IMR-90 (cell line): ENCODE results near the gene TARBP2. TPM values are rescaled to one million over a fixed set of nuclear protein-coding genes. Genes with fewer than 3 reads are reported as not detected.

Experiments
- ATAC-seq: fragments of 200-7000 bp; cut with Tn5 transposase; 2 replicates; pipeline ENCODE4 v1.9.1; 2020; ENCODE audit warnings: low read depth, mild to moderate bottlenecking, moderate library complexity
- BruUV-seq: library from RNA; stranded (reverse); fragments of 400-500 nt; replicated peaks from 2 replicates; lab custom pipeline; 2021; lab: Mats Ljungman, UMichigan
- CTCF ChIA-PET: fragments of 300-600 bp; formaldehyde crosslinking; extraction: SDS; loops from one replicate; lab custom pipeline; 2021; ENCODE audit warnings: antibody characterized with exemption; lab: Yijun Ruan, JAX
- POLR2A ChIA-PET: fragments of 300-600 bp; sonication (Branson Sonifier 250); formaldehyde crosslinking; loops from one replicate; lab custom pipeline; 2022; ENCODE audit warnings: antibody characterized with exemption; ENCODE audit not compliant: unreplicated experiment; lab: Charles Lee
- DNase-seq: peaks from one replicate; pipeline ENCODE4 v3.0.0; 2013
- H2AFZ ChIP-seq: replicated peaks from 2 replicates; pipeline ENCODE3; 2013; ENCODE audit warnings: low read length, mild to moderate bottlenecking; ENCODE audit not compliant: poor library complexity
- H2AK5ac ChIP-seq: 2 replicates; pipeline ENCODE4 v1.6.1; 2013; ENCODE audit warnings: low read depth, low read length, inconsistent platforms
- H2AK9ac ChIP-seq: replicated peaks from 2 replicates; pipeline ENCODE3; 2013; ENCODE audit warnings: mild to moderate bottlenecking, low read depth, low read length, moderate library complexity; ENCODE audit not compliant: poor library complexity
- H2BK120ac ChIP-seq: 2 replicates; pipeline ENCODE4 v1.6.1; 2013; ENCODE audit warnings: low read depth, low read length, inconsistent platforms
- H2BK15ac ChIP-seq: 3 replicates; pipeline ENCODE4 v1.6.1; 2013; ENCODE audit warnings: low read depth, low read length, inconsistent platforms
- H2BK20ac ChIP-seq: 2 replicates; pipeline ENCODE4 v1.6.1; 2013; ENCODE audit warnings: low read depth, mild to moderate bottlenecking, inconsistent platforms, low read length, moderate library complexity
- H2BK5ac ChIP-seq: 2 replicates; pipeline ENCODE4 v1.6.1; 2013; ENCODE audit warnings: mild to moderate bottlenecking, low read depth, low read length, inconsistent platforms; ENCODE audit not compliant: poor library complexity, severe bottlenecking
- H3K14ac ChIP-seq: replicated peaks from 2 replicates; pipeline ENCODE4 v1.6.1; 2013; ENCODE audit warnings: low read depth, low read length, inconsistent platforms
- H3K18ac ChIP-seq: 2 replicates; pipeline ENCODE4 v1.6.1; 2013; ENCODE audit warnings: low read depth, low read length, control low read depth
- H3K23ac ChIP-seq: 2 replicates; pipeline ENCODE4 v1.6.1; 2013; ENCODE audit warnings: low read depth, low read length, inconsistent platforms
- H3K27ac ChIP-seq: 2 replicates; pipeline ENCODE4 v1.5.1; 2013; ENCODE audit warnings: mild to moderate bottlenecking, control low read depth, low read length; ENCODE audit not compliant: insufficient read depth
- H3K27me3 ChIP-seq: 2 replicates; pipeline ENCODE4 v1.6.1; 2013; ENCODE audit warnings: low read length; ENCODE audit not compliant: control insufficient read depth, insufficient read depth
- H3K36me3 ChIP-seq: 2 replicates; pipeline ENCODE4 v1.6.1; 2013; ENCODE audit warnings: low read length, mixed read lengths; ENCODE audit not compliant: control insufficient read depth, insufficient read depth
- H3K4ac ChIP-seq: 2 replicates; pipeline ENCODE4 v1.6.1; 2013; ENCODE audit warnings: low read depth, low read length, inconsistent platforms
- H3K4me1 ChIP-seq: 2 replicates; pipeline ENCODE4 v1.6.1; 2013; ENCODE audit warnings: low read length, mixed read lengths; ENCODE audit not compliant: control insufficient read depth, insufficient read depth
- H3K4me2 ChIP-seq: 2 replicates; pipeline ENCODE4 v1.6.1; 2013; ENCODE audit warnings: low read depth, mild to moderate bottlenecking, control low read depth, low read length, moderate library complexity
- H3K4me3 ChIP-seq: 2 replicates; pipeline ENCODE4 v1.5.1; 2013; ENCODE audit warnings: low read depth, mild to moderate bottlenecking, control low read depth, low read length, moderate library complexity; ENCODE audit not compliant: insufficient read depth
- H3K56ac ChIP-seq: 2 replicates; pipeline ENCODE4 v1.6.1; 2013; ENCODE audit warnings: low read length, inconsistent platforms; ENCODE audit not compliant: insufficient read depth; ENCODE audit errors: extremely low read depth
- H3K79me1 ChIP-seq, 2 experiments: 2 replicates each; pipeline ENCODE4 v1.6.1; 2013; ENCODE audit warnings: low read length in 2 of 2, inconsistent platforms in 1 of 2, low read depth in 1 of 2
- H3K9ac ChIP-seq: 2 replicates; pipeline ENCODE4 v1.6.1; 2013; ENCODE audit warnings: low read depth, low read length, control low read depth
- H3K9me1 ChIP-seq: 2 replicates; pipeline ENCODE4 v1.6.1; 2013; ENCODE audit warnings: low read length, inconsistent platforms; ENCODE audit not compliant: insufficient read depth
- H3K9me3 ChIP-seq: 2 replicates; pipeline ENCODE4 v1.6.1; 2013; ENCODE audit warnings: low read length; ENCODE audit not compliant: control insufficient read depth, insufficient read depth
- H4K20me1 ChIP-seq: 2 replicates; pipeline ENCODE4 v1.6.1; 2013; ENCODE audit warnings: low read length, inconsistent platforms; ENCODE audit not compliant: insufficient read depth
- H4K5ac ChIP-seq: 2 replicates; pipeline ENCODE4 v1.6.1; 2013; ENCODE audit warnings: mild to moderate bottlenecking, low read depth, low read length, control low read depth
- H4K8ac ChIP-seq, 2 experiments: 2 replicates each; pipeline ENCODE4 v1.6.1; 2013; ENCODE audit warnings: low read depth in 2 of 2, low read length in 2 of 2, control low read depth in 1 of 2, inconsistent platforms in 1 of 2
- H4K91ac ChIP-seq: 2 replicates; pipeline ENCODE4 v1.6.1; 2013; ENCODE audit warnings: low read depth, low read length, inconsistent platforms; ENCODE audit not compliant: insufficient read depth
- BHLHE40 ChIP-seq: fragments of 150-350 bp; IDR thresholded peaks from 2 replicates; pipeline ENCODE4 v1.6.1; 2016; ENCODE audit warnings: mild to moderate bottlenecking, low read depth, low read length
- CTCF ChIP-seq: conservative IDR thresholded peaks from 2 replicates; pipeline ENCODE4 v1.5.1; 2012; ENCODE audit warnings: mild to moderate bottlenecking, low read depth, low read length, improper control_type of control experiment
- ELK1 ChIP-seq: fragments of 150-350 bp; IDR thresholded peaks from 2 replicates; pipeline ENCODE4 v1.6.1; 2016; ENCODE audit warnings: low read depth, mild to moderate bottlenecking, low read length, moderate library complexity, borderline replicate concordance
- NFE2L2 ChIP-seq: fragments of 150-350 bp; IDR thresholded peaks from 2 replicates; pipeline ENCODE4 v1.6.1; 2016; ENCODE audit warnings: low read depth, mild to moderate bottlenecking, low read length
- USF2 ChIP-seq: fragments of 150-350 bp; IDR thresholded peaks from 2 replicates; pipeline ENCODE4 v1.6.1; 2017; ENCODE audit warnings: mild to moderate bottlenecking, antibody characterized with exemption, low read length, low read depth
- WGBS, 2 experiments: methylation state at CpG; one replicate each; pipeline versions ENCODE4 v1.1.5 to v1.1.7; 2013; ENCODE audit warnings: missing lambda C conversion rate in 2 of 2; ENCODE audit not compliant: insufficient read length in 1 of 2; ENCODE audit errors: extremely low coverage in 2 of 2; 5-methylcytosine and 5-hydroxymethylcytosine counted together
- dilution Hi-C: fragments of 300-500 bp; cut with HindIII; formaldehyde crosslinking; loops from one replicate; pipeline ENCODE4 v1.14.3; 2018; ENCODE audit warnings: low sequenced_read_pairs; ENCODE audit not compliant: unreplicated experiment
- in situ Hi-C: fragments of 300-500 bp; cut with MboI; formaldehyde crosslinking; loops from 3 replicates; pipeline ENCODE4 v1.14.3; 2019; ENCODE audit warnings: low sequenced_read_pairs, inconsistent platforms, mixed read lengths
- intact Hi-C: fragments of 100-400 bp; cut with micrococcal nuclease; formaldehyde crosslinking; loops from 2 replicates; pipeline ENCODE4 v1.10.0; 2022
- polyA plus RNA-seq, 3 experiments: library from polyadenylated mRNA; depleted of rRNA; stranded (reverse); fragments of >200 nt; gene quantifications; 2 replicates each; pipeline ENCODE4 v1.2.3, GENCODE V29; 2012; ENCODE audit warnings: low replicate concordance in 1 of 3
- total RNA-seq: library from RNA; depleted of rRNA; stranded (reverse); fragments of >200 nt; gene quantifications from 2 replicates; pipeline ENCODE4 v1.2.3, GENCODE V29; 2012

TARBP2 gene
- total and polyA plus RNA-seq, 2 of the 4 experiments (the other 2 are of a cell fraction) = 27.4 to 46.1 TPM

- TF ChIP-seq CTCF = no peak
Observed at GRCh38 chr12:53492188-53492587, 8.9 kb upstream of the TARBP2 start (continued).

GRCh38 chr12:53492830-53493609, 8.1 kb upstream of the TARBP2 start:
- Histone ChIP-seq H3K9ac (peak overlapping the region; percentile 61), H3K9me1 (peaks cover 45% of the 10 kb centered on the region), H3K18ac (peak overlapping the region; percentile 80), H3K56ac (peak overlapping the region; percentile 35), H3K4me1 (peaks cover 22% of the 10 kb centered on the region), H3K4ac (peak overlapping the region; percentile 86), H4K20me1 (peaks cover 10% of the 10 kb centered on the region), H2BK15ac (peak overlapping the region; percentile 88; the same call in 2 of the 3 replicates), H2BK20ac (peak overlapping the region; percentile 71; the same call in 1 of the 2 replicates), H3K23ac (peak overlapping the region; percentile 77), H3K9me3 (no peaks in the 10 kb centered on the region), H3K14ac (peak overlapping the region; percentile 79), H3K27me3 (no peaks in the 10 kb centered on the region), H3K36me3 (peaks cover 6% of the 10 kb centered on the region; the same call in 1 of the 2 replicates), H4K5ac (peak overlapping the region; percentile 92), H2AK5ac (peak overlapping the region; percentile 88), H2AFZ (peak overlapping the region; percentile 95), H4K8ac (peak overlapping the region; percentile 89 to 96), H2BK5ac (peak overlapping the region; percentile 51), H2BK120ac (peak overlapping the region; percentile 35; the same call in 1 of the 2 replicates), H4K91ac (peak overlapping the region; percentile 34; the same call in 1 of the 2 replicates), H3K4me2 (peak overlapping the region; percentile 92), H3K27ac (peak overlapping the region; percentile 95), H2AK9ac (peak overlapping the region; percentile 68), H3K79me1 (peaks cover 27 to 77% of the 10 kb centered on the region in 2 experiments), H3K4me3 (peak overlapping the region; percentile 51)
- intact Hi-C loops (no loop called here), in situ Hi-C loops (no loop called here), dilution Hi-C loops (no loop called here)
- ChIA-PET POLR2A (interaction anchor here (0.5 to 0.7 kb wide), 2 partner anchors 14 to 165 kb away, joined by 3 read pairs; no protein-coding TSS in a partner anchor), CTCF (interaction anchor here (0.6 kb wide), 1 partner anchor 469 kb away, joined by 3 read pairs; no protein-coding TSS in a partner anchor)
- DNase-seq = peak; percentile 80
- BruUV-seq = no TSS peak
- ATAC-seq = peak; percentile 86
- no peak for TF ChIP-seq NFE2L2
- TF ChIP-seq ELK1 = no peak
- peak; percentile 91 for TF ChIP-seq BHLHE40
- peak; percentile 96 for TF ChIP-seq USF2
- WGBS, 2 experiments = 6% methylated on average over 13 of the region's 52 CpGs; no CpG with 5 or more reads in 1 of the 2 experiments
